H9 (cell line): ENCODE data around the gene IKBKG. TPM values are rescaled to one million over a fixed set of nuclear protein-coding genes. Genes with fewer than 3 reads are reported as not detected.

ENCODE experiments used
- DNase-seq: peaks from one replicate; pipeline ENCODE4 v3.0.0-alpha.2; 2017
- H2AFZ ChIP-seq: one replicate; pipeline ENCODE4 v1.6.1; 2013; ENCODE audit warnings: mild to moderate bottlenecking, low read length, control low read depth, moderate library complexity
- H2AK5ac ChIP-seq: 2 replicates; pipeline ENCODE4 v1.6.1; 2013; ENCODE audit warnings: low read length, control low read depth, mixed read lengths; ENCODE audit not compliant: insufficient read length
- H2BK120ac ChIP-seq: one replicate; pipeline ENCODE4 v1.6.1; 2013; ENCODE audit warnings: low read depth, mild to moderate bottlenecking, low read length, control low read depth, inconsistent platforms; ENCODE audit not compliant: poor library complexity, severe bottlenecking
- H2BK12ac ChIP-seq: 2 replicates; pipeline ENCODE4 v1.6.1; 2013; ENCODE audit warnings: low read length, control low read depth, mixed read lengths, low read depth; ENCODE audit not compliant: insufficient read length
- H2BK15ac ChIP-seq: 2 replicates; pipeline ENCODE4 v1.6.1; 2013; ENCODE audit warnings: low read depth, low read length, control low read depth
- H2BK20ac ChIP-seq: one replicate; pipeline ENCODE4 v1.6.1; 2013; ENCODE audit warnings: low read depth, mild to moderate bottlenecking, low read length, control low read depth, inconsistent platforms; ENCODE audit not compliant: poor library complexity, severe bottlenecking
- H2BK5ac ChIP-seq: 2 replicates; pipeline ENCODE4 v1.6.1; 2013; ENCODE audit warnings: low read length, control low read depth, mixed read lengths; ENCODE audit not compliant: insufficient read length
- H3K14ac ChIP-seq: 2 replicates; pipeline ENCODE4 v1.6.1; 2013; ENCODE audit warnings: low read length, control low read depth; ENCODE audit not compliant: insufficient read depth
- H3K18ac ChIP-seq: 2 replicates; pipeline ENCODE4 v1.6.1; 2013; ENCODE audit warnings: low read depth, mild to moderate bottlenecking, mixed read lengths, low read length, control low read depth; ENCODE audit not compliant: insufficient read length
- H3K23ac ChIP-seq: 2 replicates; pipeline ENCODE4 v1.6.1; 2013; ENCODE audit warnings: low read length, control low read depth, mixed read lengths, low read depth; ENCODE audit not compliant: insufficient read length
- H3K23me2 ChIP-seq: 2 replicates; pipeline ENCODE4 v1.6.1; 2013; ENCODE audit warnings: low read depth, mild to moderate bottlenecking, mixed read lengths, low read length, control low read depth; ENCODE audit not compliant: insufficient read length, poor library complexity, severe bottlenecking
- H3K27ac ChIP-seq: 2 replicates; pipeline ENCODE4 v1.5.1; 2013; ENCODE audit warnings: low read length, control low read depth, mixed read lengths, low read depth; ENCODE audit not compliant: insufficient read length
- H3K27me3 ChIP-seq: 2 replicates; pipeline ENCODE4 v1.6.1; 2013; ENCODE audit warnings: low read length, control low read depth, inconsistent platforms; ENCODE audit not compliant: insufficient read depth
- H3K4ac ChIP-seq: 2 replicates; pipeline ENCODE4 v1.6.1; 2013; ENCODE audit warnings: low read depth, mild to moderate bottlenecking, control low read depth, inconsistent platforms, low read length, moderate library complexity
- H3K4me1 ChIP-seq: 2 replicates; pipeline ENCODE4 v1.6.1; 2013; ENCODE audit warnings: low read length, control low read depth, inconsistent platforms; ENCODE audit not compliant: insufficient read depth
- H3K4me2 ChIP-seq: 2 replicates; pipeline ENCODE4 v1.6.1; 2013; ENCODE audit warnings: low read length, control low read depth, mixed read lengths; ENCODE audit not compliant: insufficient read length, insufficient read depth
- H3K56ac ChIP-seq: 2 replicates; pipeline ENCODE4 v1.6.1; 2013; ENCODE audit warnings: low read depth, mild to moderate bottlenecking, mixed read lengths, low read length, control low read depth; ENCODE audit not compliant: insufficient read length
- H3K79me1 ChIP-seq: 2 replicates; pipeline ENCODE4 v1.6.1; 2013; ENCODE audit warnings: low read depth, mild to moderate bottlenecking, moderate library complexity, low read length, control low read depth, inconsistent platforms; ENCODE audit not compliant: insufficient read depth, poor library complexity, severe bottlenecking
- H3K79me2 ChIP-seq: 2 replicates; pipeline ENCODE4 v1.6.1; 2013; ENCODE audit warnings: low read length, control low read depth, inconsistent platforms; ENCODE audit not compliant: insufficient read depth
- H3K9ac ChIP-seq: 2 replicates; pipeline ENCODE4 v1.6.1; 2013; ENCODE audit warnings: low read length, control low read depth, mixed read lengths; ENCODE audit not compliant: insufficient read length; ENCODE audit errors: extremely low read depth
- H3K9me3 ChIP-seq: one replicate; pipeline ENCODE4 v1.6.1; 2013; ENCODE audit warnings: low read depth, low read length, inconsistent platforms; ENCODE audit not compliant: control insufficient read depth
- H3T11ph ChIP-seq: one replicate; pipeline ENCODE4 v1.6.1; 2013; ENCODE audit warnings: mild to moderate bottlenecking, low read length, control low read depth, inconsistent platforms
- H4K20me1 ChIP-seq: one replicate; pipeline ENCODE4 v1.6.1; 2013; ENCODE audit not compliant: control insufficient read depth, insufficient read length, insufficient read depth
- H4K5ac ChIP-seq: 2 replicates; pipeline ENCODE4 v1.6.1; 2013; ENCODE audit warnings: low read depth, mild to moderate bottlenecking, mixed read lengths, low read length, control low read depth; ENCODE audit not compliant: insufficient read length
- H4K8ac ChIP-seq: replicated peaks from 2 replicates; pipeline ENCODE4 v1.6.1; 2013; ENCODE audit warnings: low read length, control low read depth, mixed read lengths, low read depth; ENCODE audit not compliant: insufficient read length
- H4K91ac ChIP-seq: 2 replicates; pipeline ENCODE4 v1.6.1; 2013; ENCODE audit warnings: low read depth, mild to moderate bottlenecking, moderate library complexity, mixed read lengths, low read length, control low read depth; ENCODE audit not compliant: insufficient read length
- H3K27ac Mint-ChIP-seq, 3 experiments: 2 replicates in 2 of 3; 3 replicates in 1 of 3; pipeline ENCODE4 v1.8.0; 2020 to 2021; ENCODE audit warnings: mixed read lengths in 3 of 3, mild to moderate bottlenecking in 1 of 3, moderate library complexity in 1 of 3
- H3K27me3 Mint-ChIP-seq: 2 replicates; pipeline ENCODE4 v1.8.0; 2021; ENCODE audit warnings: low read depth, mild to moderate bottlenecking, moderate library complexity, mixed read lengths
- H3K36me3 Mint-ChIP-seq, 3 experiments: 2 replicates in 2 of 3; 3 replicates in 1 of 3; pipeline ENCODE4 v1.8.0; 2020 to 2021; ENCODE audit warnings: low read depth in 3 of 3, mixed read lengths in 3 of 3; ENCODE audit not compliant: insufficient read depth in 1 of 3
- H3K4me1 Mint-ChIP-seq, 2 experiments: 2 replicates each; pipeline ENCODE4 v1.8.0; 2020; ENCODE audit warnings: mixed read lengths in 2 of 2
- H3K4me3 Mint-ChIP-seq, 2 experiments: 2 replicates in 1 of 2; 3 replicates in 1 of 2; pipeline ENCODE4 v1.8.0; 2020 to 2021; ENCODE audit warnings: mild to moderate bottlenecking in 2 of 2, mixed read lengths in 2 of 2, moderate library complexity in 1 of 2
- H3K9me3 Mint-ChIP-seq, 2 experiments: 2 replicates in 1 of 2; 3 replicates in 1 of 2; pipeline ENCODE4 v1.8.0; 2020; ENCODE audit warnings: mild to moderate bottlenecking in 2 of 2, mixed read lengths in 2 of 2, moderate library complexity in 1 of 2
- WGBS: extraction: QIAGEN DNeasy Blood & Tissue Kit; methylation state at CpG from one replicate; pipeline ENCODE4 v1.1.7; 2013; ENCODE audit warnings: missing lambda C conversion rate, low lambda C conversion rate, mixed read lengths; ENCODE audit not compliant: insufficient read length; ENCODE audit errors: extremely low coverage; 5-methylcytosine and 5-hydroxymethylcytosine counted together
- total RNA-seq: library from RNA; stranded (reverse); gene quantifications from 2 replicates; pipeline ENCODE4 v1.2.1, GENCODE V29; 2021
- TF ChIP-seq, protein P1 (sequence below): fragments of 200-600 bp; sonication (generic); conservative IDR thresholded peaks from 3 replicates; pipeline ENCODE4 v1.8.0; 2021; ENCODE audit warnings: antibody characterized with exemption, mild to moderate bottlenecking

The IKBKG gene
- total RNA-seq, 1 experiment from 2014 or later = 17.8 TPM

DNA sequence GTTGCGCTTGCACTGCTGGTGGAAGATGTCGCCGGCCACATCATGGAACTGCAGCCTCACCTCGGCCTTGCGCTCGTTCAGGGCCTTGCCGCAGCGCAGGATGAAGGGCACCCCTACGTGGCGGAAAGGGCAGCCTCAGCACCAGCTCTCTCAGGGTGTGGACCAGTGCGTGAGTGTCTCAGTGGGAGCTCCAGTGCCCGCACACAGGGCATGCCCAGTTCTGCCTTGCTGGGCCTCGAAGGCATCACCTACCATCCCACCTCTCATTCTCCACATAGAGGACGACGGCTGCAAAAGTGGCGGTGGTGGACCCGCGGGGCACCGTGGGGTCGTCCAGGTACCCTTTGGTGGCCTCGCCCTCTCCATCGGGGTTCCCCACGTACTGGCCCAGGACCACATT is 14.7 kb upstream of the IKBKG start:
- Histone ChIP-seq H3K9me3 (peaks cover 21% of the 10 kb centered on the region), H4K5ac (no peak overlapping the region), H3K4me1 (no peaks in the 10 kb centered on the region), H3K14ac (no peak overlapping the region), H4K8ac (no peak overlapping the region), H2AFZ (no peak overlapping the region), H3K9ac (no peak overlapping the region), H3K79me2 (no peaks in the 10 kb centered on the region), H3K23me2 (peaks cover 3% of the 10 kb centered on the region), H2BK120ac (no peak overlapping the region), H3K4ac (no peak overlapping the region), H2BK5ac (no peak overlapping the region), H2BK20ac (no peak overlapping the region), H3K27me3 (no peaks in the 10 kb centered on the region), H3K56ac (no peak overlapping the region), H3K27ac (no peak overlapping the region), H3K23ac (no peak overlapping the region), H2BK12ac (no peak overlapping the region), H3K18ac (no peak overlapping the region), H4K91ac (no peak overlapping the region), H4K20me1 (no peaks in the 10 kb centered on the region), H3K79me1 (no peaks in the 10 kb centered on the region), H2BK15ac (no peak overlapping the region), H3K4me2 (no peak overlapping the region), H2AK5ac (no peak overlapping the region), H3T11ph (no peak overlapping the region)
- Mint-ChIP-seq H3K27ac (peak overlapping the region in 1 of 3 experiments; percentile 48; a peak in 1 of 7 replicates), H3K4me1 (no peaks in the 10 kb centered on the region), H3K4me3 (no peak overlapping the region), H3K9me3 (peaks cover 66 to 74% of the 10 kb centered on the region in 2 experiments), H3K36me3 (peaks cover 22 to 57% (median 36%) of the 10 kb centered on the region in 3 experiments), H3K27me3 (peaks cover 9% of the 10 kb centered on the region)
- WGBS = no CpG with 5 or more reads among the region's 23 CpGs
- DNase-seq = no peak
- TF ChIP-seq, protein P1, sequence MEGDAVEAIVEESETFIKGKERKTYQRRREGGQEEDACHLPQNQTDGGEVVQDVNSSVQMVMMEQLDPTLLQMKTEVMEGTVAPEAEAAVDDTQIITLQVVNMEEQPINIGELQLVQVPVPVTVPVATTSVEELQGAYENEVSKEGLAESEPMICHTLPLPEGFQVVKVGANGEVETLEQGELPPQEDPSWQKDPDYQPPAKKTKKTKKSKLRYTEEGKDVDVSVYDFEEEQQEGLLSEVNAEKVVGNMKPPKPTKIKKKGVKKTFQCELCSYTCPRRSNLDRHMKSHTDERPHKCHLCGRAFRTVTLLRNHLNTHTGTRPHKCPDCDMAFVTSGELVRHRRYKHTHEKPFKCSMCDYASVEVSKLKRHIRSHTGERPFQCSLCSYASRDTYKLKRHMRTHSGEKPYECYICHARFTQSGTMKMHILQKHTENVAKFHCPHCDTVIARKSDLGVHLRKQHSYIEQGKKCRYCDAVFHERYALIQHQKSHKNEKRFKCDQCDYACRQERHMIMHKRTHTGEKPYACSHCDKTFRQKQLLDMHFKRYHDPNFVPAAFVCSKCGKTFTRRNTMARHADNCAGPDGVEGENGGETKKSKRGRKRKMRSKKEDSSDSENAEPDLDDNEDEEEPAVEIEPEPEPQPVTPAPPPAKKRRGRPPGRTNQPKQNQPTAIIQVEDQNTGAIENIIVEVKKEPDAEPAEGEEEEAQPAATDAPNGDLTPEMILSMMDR = no peak
